Naive thymus-derived CD8-positive, alpha-beta T cell (primary cell): ENCODE measurements around the gene ANKS1B. TPM values are rescaled to one million over a fixed set of nuclear protein-coding genes. Genes with fewer than 3 reads are reported as not detected.

Source experiments
- ATAC-seq, 2 donors: fragments of 150-1000 bp; cut with Tn5 transposase in 1 of 2; sonication (Bioruptor Pico), chemical (Tn5 transposase) in 1 of 2; 1 replicate in 1 of 2; 2 replicates in 1 of 2; pipeline ENCODE4 v1.10.0; 2021; ENCODE audit warnings: mild to moderate bottlenecking in 2 of 2, moderate library complexity in 2 of 2
- POLR2A ChIA-PET: fragments of 350-600 bp; sonication (Branson Sonifier 250); formaldehyde crosslinking; loops from one replicate; lab custom pipeline; 2021; ENCODE audit warnings: antibody characterized with exemption; lab: Charles Lee
- DNase-seq, 10 donors: peaks; one replicate each; pipeline versions ENCODE4 v3.0.0 to v3.0.0-alpha.2; 2020 to 2022
- H3K27ac Mint-ChIP-seq, 10 donors: one replicate each; pipeline ENCODE4 v1.8.0; 2020 to 2022; ENCODE audit warnings: mild to moderate bottlenecking in 10 of 10, mixed read lengths in 10 of 10, moderate library complexity in 4 of 10, inconsistent platforms in 1 of 10
- H3K27me3 Mint-ChIP-seq, 5 donors: one replicate each; pipeline ENCODE4 v1.8.0; 2021 to 2022; ENCODE audit warnings: mixed read lengths in 5 of 5
- H3K36me3 Mint-ChIP-seq, 3 donors: one replicate each; pipeline ENCODE4 v1.8.0; 2020 to 2022; ENCODE audit warnings: mixed read lengths in 3 of 3, mild to moderate bottlenecking in 2 of 3, inconsistent platforms in 1 of 3
- H3K4me1 Mint-ChIP-seq, 4 donors: one replicate each; pipeline ENCODE4 v1.8.0; 2021 to 2022; ENCODE audit warnings: mixed read lengths in 4 of 4
- H3K4me3 Mint-ChIP-seq, 10 donors: one replicate each; pipeline ENCODE4 v1.8.0; 2020 to 2022; ENCODE audit warnings: mild to moderate bottlenecking in 10 of 10, mixed read lengths in 10 of 10, moderate library complexity in 6 of 10, inconsistent platforms in 1 of 10
- H3K9me3 Mint-ChIP-seq, 9 donors: one replicate each; pipeline ENCODE4 v1.8.0; 2020 to 2022; ENCODE audit warnings: mixed read lengths in 9 of 9, mild to moderate bottlenecking in 3 of 9, inconsistent platforms in 1 of 9, moderate library complexity in 1 of 9
- polyA plus RNA-seq, 3 donors: library from polyadenylated mRNA; unstranded; fragments of 300-500 nt; fragmentation: Illumina TruSeq; gene quantifications; one replicate each; pipeline ENCODE4 v1.2.3, GENCODE V29; 2021
- total RNA-seq, 8 experiments: library from RNA in 2 of 8; stranded (reverse) in 2 of 8; gene quantifications; one replicate each; pipeline ENCODE4 v1.2.3 and lab custom pipeline; 2021 to 2026

ANKS1B gene
- total and polyA plus RNA-seq, 5 experiments from 2014 or later = not detected

- no peaks in the 10 kb centered on the region for H3K9me3 Mint-ChIP-seq
- DNase-seq (no peak), ATAC-seq (no peak)
- no peaks in the 10 kb centered on the region for H3K4me1 Mint-ChIP-seq
- no peaks in the 10 kb centered on the region for H3K36me3 Mint-ChIP-seq
- POLR2A ChIA-PET = no interaction called here
- H3K27ac Mint-ChIP-seq = no peak overlapping the region
- H3K4me3 Mint-ChIP-seq = no peak overlapping the region
- H3K27me3 Mint-ChIP-seq = peaks cover 3 to 20% (median 14%) of the 10 kb centered on the region in 5 donors
These were observed 1193.3 kb downstream of the ANKS1B start for GRCh38 chr12:98791406-98791805.

DNA sequence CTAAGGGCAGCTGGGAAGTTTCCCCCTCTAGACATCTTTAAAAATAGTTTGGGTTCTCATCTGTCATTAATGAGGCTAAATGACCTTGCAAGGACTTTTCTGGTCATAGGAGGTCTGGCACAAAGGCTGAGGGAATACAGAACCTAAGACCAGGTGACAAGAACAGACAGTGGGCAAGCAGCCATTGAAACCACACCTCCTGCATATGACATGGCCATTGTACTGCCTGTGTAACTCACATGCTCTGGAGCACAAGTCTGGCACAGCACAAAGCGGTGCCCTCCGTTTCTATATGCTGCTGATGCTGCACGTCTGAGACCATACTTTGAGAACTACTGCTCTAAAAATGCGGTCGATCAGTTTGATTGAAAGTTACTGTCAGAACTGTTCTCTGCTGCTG is 1196.3 kb downstream of the ANKS1B start:
- H3K4me1 Mint-ChIP-seq = no peaks in the 10 kb centered on the region
- H3K9me3 Mint-ChIP-seq = no peaks in the 10 kb centered on the region
- no peak overlapping the region for H3K4me3 Mint-ChIP-seq
- H3K27me3 Mint-ChIP-seq = peaks cover 13 to 29% (median 20%) of the 10 kb centered on the region in 5 donors
- H3K36me3 Mint-ChIP-seq = no peaks in the 10 kb centered on the region
- no peak overlapping the region for H3K27ac Mint-ChIP-seq
- ATAC-seq (no peak), DNase-seq (no peak)
- POLR2A ChIA-PET = no interaction called here

DNA sequence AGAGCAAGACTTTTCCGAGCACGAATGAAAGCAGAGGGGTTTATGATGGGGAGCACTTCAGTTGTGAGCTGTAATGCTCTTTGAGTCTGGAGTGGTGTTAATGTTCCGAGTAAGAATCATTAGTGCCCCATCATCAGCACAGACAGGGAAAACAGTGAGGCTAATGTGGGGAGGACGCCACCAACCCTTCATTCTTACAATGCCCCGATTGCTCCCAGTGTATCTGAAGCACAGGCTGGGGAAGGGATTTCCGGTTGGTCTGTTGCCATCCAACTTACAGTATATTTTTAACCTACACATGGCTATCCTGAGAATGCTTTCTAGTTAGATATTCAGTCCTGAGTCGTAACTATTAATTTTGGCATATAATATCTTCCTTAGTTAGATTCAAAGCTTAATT is 1198.1 kb downstream of the ANKS1B start:
- no peak overlapping the region for H3K27ac Mint-ChIP-seq
- DNase-seq (no peak), ATAC-seq (no peak)
- H3K27me3 Mint-ChIP-seq = peaks cover 12 to 29% (median 22%) of the 10 kb centered on the region in 5 donors
- H3K4me3 Mint-ChIP-seq = no peak overlapping the region
- POLR2A ChIA-PET = no interaction called here
- H3K9me3 Mint-ChIP-seq = no peaks in the 10 kb centered on the region
- H3K4me1 Mint-ChIP-seq = no peaks in the 10 kb centered on the region
- H3K36me3 Mint-ChIP-seq = no peaks in the 10 kb centered on the region

DNA sequence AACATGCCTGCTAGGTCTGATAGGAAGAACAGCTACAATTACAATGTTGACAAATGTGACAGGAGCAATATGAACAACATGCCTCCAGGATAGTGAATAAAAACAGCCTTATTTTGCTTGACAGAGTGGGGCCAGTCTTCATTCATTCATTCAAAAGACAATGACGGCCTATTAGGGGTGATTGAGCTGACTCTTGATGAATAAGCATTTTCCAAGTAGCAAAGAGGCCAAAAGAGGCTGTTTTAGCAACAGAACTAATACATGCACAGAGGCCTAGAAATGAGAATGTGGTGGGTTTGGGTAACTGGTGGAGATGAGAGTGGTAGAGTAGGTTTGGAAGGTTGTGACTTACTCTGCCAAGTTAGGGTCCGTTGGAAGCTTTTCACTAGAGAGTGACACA is 1201.3 kb downstream of the ANKS1B start:
- ATAC-seq (no peak), DNase-seq (no peak)
- H3K27ac Mint-ChIP-seq = peak overlapping the region in 1 of 10 donors; percentile 9
- H3K36me3 Mint-ChIP-seq = no peaks in the 10 kb centered on the region
- no peaks in the 10 kb centered on the region for H3K9me3 Mint-ChIP-seq
- H3K4me1 Mint-ChIP-seq = no peaks in the 10 kb centered on the region
- no peak overlapping the region for H3K4me3 Mint-ChIP-seq
- peaks cover 15 to 29% (median 19%) of the 10 kb centered on the region in 5 donors for H3K27me3 Mint-ChIP-seq
- POLR2A ChIA-PET = no interaction called here

DNA sequence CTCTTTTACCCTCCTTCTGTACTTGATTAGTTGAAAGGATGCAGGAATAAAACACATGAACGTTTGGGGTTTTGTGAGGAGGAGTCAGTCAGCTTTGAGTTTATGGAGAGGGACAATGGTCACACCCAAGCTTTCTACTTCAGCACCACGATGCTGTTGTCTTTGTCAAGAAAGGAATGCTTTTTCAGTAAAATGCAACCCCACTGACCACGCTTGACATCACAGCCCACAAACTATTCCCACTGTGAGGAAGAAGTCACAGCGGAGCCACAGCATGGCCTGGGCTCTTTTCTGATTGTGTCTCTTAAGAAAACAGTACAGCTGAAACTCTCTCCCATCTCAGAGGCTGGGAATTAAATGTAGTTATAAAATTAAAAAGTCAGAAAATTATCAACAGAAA is 1204.5 kb downstream of the ANKS1B start:
- Mint-ChIP-seq H3K4me1 (no peaks in the 10 kb centered on the region), H3K27ac (no peak overlapping the region), H3K9me3 (no peaks in the 10 kb centered on the region), H3K4me3 (no peak overlapping the region), H3K36me3 (no peaks in the 10 kb centered on the region), H3K27me3 (peaks cover 16 to 20% (median 19%) of the 10 kb centered on the region in 5 donors)
- DNase-seq (no peak), ATAC-seq (no peak)
- POLR2A ChIA-PET = no interaction called here

GRCh38 chr12:98772818-98773217 is 1211.9 kb downstream of the ANKS1B start:
- no peak for ATAC-seq

DNA sequence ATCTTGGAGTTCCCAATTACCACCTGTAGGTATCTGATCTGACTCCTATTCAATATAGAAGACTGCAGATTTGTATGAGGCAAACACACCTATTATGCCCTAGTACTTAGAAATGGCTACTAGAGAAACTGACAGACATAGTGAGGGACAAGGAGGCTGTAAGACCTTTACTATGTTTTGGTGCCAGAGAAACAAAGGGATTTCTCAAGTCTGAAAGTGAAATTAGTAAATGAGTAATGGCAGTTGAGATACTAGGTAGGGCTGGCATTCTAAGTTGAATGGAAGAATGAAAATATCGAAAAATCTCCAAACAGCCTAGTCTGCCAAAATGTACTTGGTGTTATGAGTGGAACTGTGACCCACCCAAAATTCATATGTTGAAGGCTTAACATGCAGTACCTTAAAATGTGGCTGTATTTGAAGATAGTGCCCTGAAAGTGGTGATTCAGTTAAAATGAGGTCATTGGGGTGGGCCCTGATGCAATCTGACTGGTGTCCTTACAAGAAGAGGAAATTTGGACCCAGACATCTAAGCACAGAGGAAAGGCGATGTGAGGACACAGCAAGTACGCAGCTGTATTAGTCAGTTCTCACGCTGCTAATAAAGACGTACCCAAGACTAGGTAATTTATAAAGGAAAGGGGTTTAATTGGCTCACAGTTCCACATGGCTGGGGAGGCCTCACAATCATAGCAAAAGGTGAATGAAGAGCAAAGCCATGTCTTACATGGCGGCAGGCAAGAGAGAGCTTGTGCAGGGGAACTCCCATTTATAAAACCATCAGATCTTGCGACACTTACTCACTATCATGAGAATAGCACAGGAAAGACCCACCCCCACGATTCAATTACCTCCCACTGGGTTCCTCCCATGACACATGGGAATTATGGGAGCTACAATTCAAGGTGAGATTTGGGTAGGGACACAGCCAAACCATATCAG is 1212.7 kb downstream of the ANKS1B start:
- POLR2A ChIA-PET = no interaction called here
- ATAC-seq = no peak
- peaks cover 0 to 2% (median 0%) of the 10 kb centered on the region in 5 donors for H3K27me3 Mint-ChIP-seq

More at GRCh38 chr12:98772818-98773217, 1211.9 kb downstream of the ANKS1B start:
- peaks cover 0 to 4% (median 1%) of the 10 kb centered on the region in 5 donors for H3K27me3 Mint-ChIP-seq
- no peaks in the 10 kb centered on the region for H3K36me3 Mint-ChIP-seq
- H3K4me3 Mint-ChIP-seq = no peak overlapping the region
- H3K27ac Mint-ChIP-seq = no peak overlapping the region
- POLR2A ChIA-PET = no interaction called here
- peaks cover 0 to 8% (median 0%) of the 10 kb centered on the region in 9 donors for H3K9me3 Mint-ChIP-seq
- DNase-seq = no peak
- no peaks in the 10 kb centered on the region for H3K4me1 Mint-ChIP-seq

DNA sequence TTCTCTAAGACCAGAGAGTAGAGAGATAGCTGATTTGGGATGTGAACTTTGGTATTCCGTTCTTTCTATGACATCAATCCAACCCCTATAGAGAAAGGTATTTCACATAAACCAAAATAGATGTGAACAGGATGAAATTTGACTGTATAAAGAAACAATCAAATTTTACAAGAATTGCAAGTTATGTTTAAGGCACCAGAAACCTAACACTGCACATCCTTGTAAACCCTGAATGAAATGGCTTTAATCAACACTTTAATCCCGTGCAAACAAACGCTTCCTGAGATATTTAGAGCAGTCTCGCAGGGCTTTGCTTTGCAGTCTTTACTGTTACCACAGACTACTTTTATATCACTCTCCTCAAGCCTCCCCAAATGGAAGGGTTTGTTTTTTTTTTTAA is 1214.5 kb downstream of the ANKS1B start:
- POLR2A ChIA-PET = no interaction called here
- Mint-ChIP-seq H3K4me3 (no peak overlapping the region), H3K36me3 (no peaks in the 10 kb centered on the region), H3K27ac (no peak overlapping the region), H3K27me3 (peaks cover 0 to 6% (median 0%) of the 10 kb centered on the region in 5 donors), H3K4me1 (no peaks in the 10 kb centered on the region), H3K9me3 (peaks cover 0 to 8% (median 0%) of the 10 kb centered on the region in 9 donors)
- ATAC-seq = no peak
- no peak for DNase-seq

More for the DNA sequence above, 1212.7 kb downstream of the ANKS1B start:
- H3K36me3 Mint-ChIP-seq = no peaks in the 10 kb centered on the region
- H3K27ac Mint-ChIP-seq = no peak overlapping the region
- no peak for DNase-seq
- no peaks in the 10 kb centered on the region for H3K4me1 Mint-ChIP-seq
- H3K4me3 Mint-ChIP-seq = no peak overlapping the region
- peaks cover 0 to 8% (median 0%) of the 10 kb centered on the region in 9 donors for H3K9me3 Mint-ChIP-seq

DNA sequence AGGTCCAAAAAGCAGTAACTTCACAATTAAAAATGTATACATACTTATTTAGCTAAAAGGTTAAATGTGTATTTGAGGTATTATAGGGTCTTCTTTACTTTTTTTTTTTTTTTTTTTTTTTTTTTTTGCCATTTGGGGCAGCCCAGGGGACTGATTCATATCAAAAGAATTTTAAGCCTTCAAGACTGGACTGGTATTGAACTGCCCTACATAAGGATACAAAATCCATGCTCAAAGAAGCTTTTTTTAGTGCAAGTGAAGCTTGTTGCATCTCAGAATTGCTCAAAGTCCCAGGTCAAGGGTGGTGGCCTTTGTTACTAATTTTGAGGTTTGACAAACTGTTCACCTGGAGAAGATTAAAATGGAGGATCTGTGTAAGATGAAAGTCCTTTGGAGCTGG is 1215.7 kb downstream of the ANKS1B start:
- no peak for DNase-seq
- H3K27ac Mint-ChIP-seq = no peak overlapping the region
- H3K27me3 Mint-ChIP-seq = peaks cover 0 to 6% (median 1%) of the 10 kb centered on the region in 5 donors
- H3K9me3 Mint-ChIP-seq = peaks cover 0 to 8% (median 0%) of the 10 kb centered on the region in 9 donors
- H3K4me3 Mint-ChIP-seq = no peak overlapping the region
- POLR2A ChIA-PET = no interaction called here
- no peak for ATAC-seq
- no peaks in the 10 kb centered on the region for H3K36me3 Mint-ChIP-seq
- no peaks in the 10 kb centered on the region for H3K4me1 Mint-ChIP-seq

DNA sequence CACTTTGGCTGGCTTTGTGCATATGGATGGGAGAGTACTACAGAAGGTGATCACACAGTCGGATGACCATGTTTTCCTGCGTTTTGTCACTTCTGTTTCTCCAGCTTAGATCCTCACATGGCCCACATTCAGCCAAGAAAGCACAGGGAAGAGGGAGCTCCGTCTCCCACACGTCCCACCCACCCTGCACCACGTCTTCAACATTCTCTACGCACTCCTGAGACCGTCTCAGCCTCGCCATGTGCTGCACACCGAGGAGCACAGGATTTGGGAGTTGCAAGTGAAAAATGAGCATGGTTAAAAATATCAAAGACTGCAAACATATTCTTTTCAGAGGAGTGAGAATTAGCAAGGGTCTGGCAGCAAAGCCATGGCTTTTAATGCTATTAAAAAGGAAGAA is 1217.5 kb downstream of the ANKS1B start:
- DNase-seq = no peak
- H3K4me3 Mint-ChIP-seq = no peak overlapping the region
- H3K27me3 Mint-ChIP-seq = peaks cover 0 to 7% (median 4%) of the 10 kb centered on the region in 5 donors
- H3K27ac Mint-ChIP-seq = no peak overlapping the region
- POLR2A ChIA-PET = no interaction called here
- H3K9me3 Mint-ChIP-seq = peaks cover 0 to 4% (median 0%) of the 10 kb centered on the region in 9 donors
- H3K36me3 Mint-ChIP-seq = no peaks in the 10 kb centered on the region
- no peaks in the 10 kb centered on the region for H3K4me1 Mint-ChIP-seq
- no peak for ATAC-seq

GRCh38 chr12:98763656-98764055 is 1221.1 kb downstream of the ANKS1B start:
- H3K9me3 Mint-ChIP-seq = no peaks in the 10 kb centered on the region
- no peaks in the 10 kb centered on the region for H3K4me1 Mint-ChIP-seq
- POLR2A ChIA-PET = no interaction called here
- no peak overlapping the region for H3K27ac Mint-ChIP-seq
- H3K4me3 Mint-ChIP-seq = no peak overlapping the region
- H3K36me3 Mint-ChIP-seq = no peaks in the 10 kb centered on the region
- DNase-seq (no peak), ATAC-seq (no peak)
- peaks cover 0 to 12% (median 6%) of the 10 kb centered on the region in 5 donors for H3K27me3 Mint-ChIP-seq

DNA sequence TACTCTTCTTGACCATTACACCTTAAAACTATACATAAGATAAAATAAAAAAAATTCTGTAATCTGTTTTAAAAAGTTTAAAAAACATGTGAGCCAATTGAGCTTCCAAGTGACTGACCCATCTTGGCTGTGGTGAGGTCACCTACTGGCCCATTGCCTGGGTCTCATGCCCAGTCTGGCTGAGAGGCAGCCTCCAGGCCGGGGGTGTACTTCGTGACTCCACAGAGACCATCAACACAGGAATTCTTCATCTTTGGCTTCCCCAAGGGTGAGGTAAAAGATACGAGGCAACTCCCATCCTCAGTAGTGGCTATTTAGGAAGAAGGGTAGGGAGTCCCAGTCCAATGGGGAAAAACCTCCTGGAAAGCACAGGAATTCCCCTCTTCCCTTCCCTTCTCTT is 1226.4 kb downstream of the ANKS1B start:
- Mint-ChIP-seq H3K27me3 (peaks cover 2 to 12% (median 5%) of the 10 kb centered on the region in 5 donors), H3K4me1 (no peaks in the 10 kb centered on the region), H3K4me3 (no peak overlapping the region), H3K9me3 (no peaks in the 10 kb centered on the region), H3K36me3 (peaks cover 0 to 4% (median 0%) of the 10 kb centered on the region in 3 donors), H3K27ac (no peak overlapping the region)
- DNase-seq = no peak
- POLR2A ChIA-PET = no interaction called here
- no peak for ATAC-seq

GRCh38 chr12:98757455-98757854 is 1227.3 kb downstream of the ANKS1B start:
- Mint-ChIP-seq H3K27me3 (peaks cover 4 to 9% (median 7%) of the 10 kb centered on the region in 5 donors), H3K27ac (no peak overlapping the region), H3K4me1 (no peaks in the 10 kb centered on the region), H3K36me3 (peaks cover 0 to 4% (median 0%) of the 10 kb centered on the region in 3 donors), H3K4me3 (no peak overlapping the region), H3K9me3 (no peaks in the 10 kb centered on the region)
- no peak for DNase-seq
- no peak for ATAC-seq
- POLR2A ChIA-PET = no interaction called here
